ENCODE data around the gene CHMP1A. TPM values are rescaled to one million over a fixed set of nuclear protein-coding genes. Genes with fewer than 3 reads are reported as not detected.

The CHMP1A gene
- total and polyA plus RNA-seq, 2 experiments from 2014 or later: 97.2 to 111 TPM

- no peaks in the 10 kb centered on the region for H3K9me2 ChIP-seq (ENCODE audit: insufficient read depth)
- DNase-seq: no peak
- no peaks in the 10 kb centered on the region for H3K9me3 ChIP-seq (ENCODE audit: low read depth)
- in situ Hi-C loops (cut with MboI): no loop called here
- H4K20me1 ChIP-seq (ENCODE audit: insufficient read depth): no peaks in the 10 kb centered on the region
- peaks cover 3% of the 10 kb centered on the region; the same call in 1 of the 2 replicates for H3K27me3 ChIP-seq (replicated peaks; ENCODE audit: insufficient read depth)
- no peaks in the 10 kb centered on the region for H3K79me2 ChIP-seq (ENCODE audit: insufficient read depth)
- no peak overlapping the region for H3K4me3 ChIP-seq
- no peaks in the 10 kb centered on the region; the same call in 1 of the 2 replicates for H3F3A ChIP-seq (ENCODE audit: insufficient read depth)
- no peaks in the 10 kb centered on the region for H3K4me1 ChIP-seq (ENCODE audit: insufficient read depth)
- no peak overlapping the region for H3K27ac ChIP-seq
- WGBS, 2 experiments (ENCODE audit: low coverage in 1 of 2, low lambda C conversion rate in 2 of 2, missing lambda C conversion rate in 2 of 2): 51 to 56% methylated on average over 5 to 6 of the region's 6 CpGs
- H2AFZ ChIP-seq: no peak overlapping the region
- TF ChIP-seq EZH2 (IDR thresholded peaks at IDR 0.05; ENCODE audit: insufficient read depth, poor library complexity, severe bottlenecking) (no peak), EZH2phosphoT487 (IDR thresholded peaks at IDR 0.05; ENCODE audit: insufficient read depth, low read depth) (no peak)
- no peak overlapping the region for H3K9ac ChIP-seq
- H3K36me3 ChIP-seq (ENCODE audit: low read depth): no peaks in the 10 kb centered on the region
- no peak overlapping the region for H3K4me2 ChIP-seq (ENCODE audit: unreplicated experiment)
Observed at GRCh38 chr16:89617036-89617435, 40.5 kb downstream of the CHMP1A start.

- Histone ChIP-seq H3K27me3 (replicated peaks; ENCODE audit: insufficient read depth) (peaks cover 3% of the 10 kb centered on the region; the same call in 1 of the 2 replicates), H3K9me2 (ENCODE audit: insufficient read depth) (no peaks in the 10 kb centered on the region), H3K79me2 (ENCODE audit: insufficient read depth) (no peaks in the 10 kb centered on the region), H3K9me3 (ENCODE audit: low read depth) (no peaks in the 10 kb centered on the region), H3K4me1 (ENCODE audit: insufficient read depth) (no peaks in the 10 kb centered on the region), H3K27ac (no peak overlapping the region), H3K9ac (no peak overlapping the region), H4K20me1 (ENCODE audit: insufficient read depth) (no peaks in the 10 kb centered on the region), H3F3A (ENCODE audit: insufficient read depth) (no peaks in the 10 kb centered on the region; the same call in 1 of the 2 replicates), H2AFZ (no peak overlapping the region), H3K4me2 (ENCODE audit: unreplicated experiment) (no peak overlapping the region), H3K4me3 (no peak overlapping the region), H3K36me3 (ENCODE audit: low read depth) (no peaks in the 10 kb centered on the region)
- TF ChIP-seq EZH2 (IDR thresholded peaks at IDR 0.05; ENCODE audit: insufficient read depth, poor library complexity, severe bottlenecking): no peak
- no peak for TF ChIP-seq EZH2phosphoT487 (IDR thresholded peaks at IDR 0.05; ENCODE audit: insufficient read depth, low read depth)
- in situ Hi-C loops (cut with MboI): no loop called here
- DNase-seq: no peak
- WGBS, 2 experiments (ENCODE audit: low coverage in 1 of 2, low lambda C conversion rate in 2 of 2, missing lambda C conversion rate in 2 of 2): 78 to 81% methylated on average over 19 to 20 of the region's 20 CpGs
Observed at GRCh38 chr16:89616623-89617022, 40.9 kb downstream of the CHMP1A start.

- Histone ChIP-seq H3K27me3 (replicated peaks; ENCODE audit: insufficient read depth) (peaks cover 3% of the 10 kb centered on the region; the same call in 1 of the 2 replicates), H2AFZ (no peak overlapping the region), H3K9me2 (ENCODE audit: insufficient read depth) (no peaks in the 10 kb centered on the region), H3K4me2 (ENCODE audit: unreplicated experiment) (no peak overlapping the region), H3K36me3 (ENCODE audit: low read depth) (no peaks in the 10 kb centered on the region), H4K20me1 (ENCODE audit: insufficient read depth) (no peaks in the 10 kb centered on the region), H3K9ac (no peak overlapping the region), H3F3A (ENCODE audit: insufficient read depth) (no peaks in the 10 kb centered on the region; the same call in 1 of the 2 replicates), H3K4me3 (no peak overlapping the region), H3K27ac (no peak overlapping the region), H3K4me1 (ENCODE audit: insufficient read depth) (no peaks in the 10 kb centered on the region), H3K9me3 (ENCODE audit: low read depth) (no peaks in the 10 kb centered on the region), H3K79me2 (ENCODE audit: insufficient read depth) (no peaks in the 10 kb centered on the region)
- in situ Hi-C loops (cut with MboI): no loop called here
- peak; percentile 44 for DNase-seq
- 20 to 35% methylated on average over 9 to 17 of the region's 17 CpGs for WGBS, 2 experiments (ENCODE audit: low coverage in 1 of 2, low lambda C conversion rate in 2 of 2, missing lambda C conversion rate in 2 of 2)
- TF ChIP-seq EZH2phosphoT487 (IDR thresholded peaks at IDR 0.05; ENCODE audit: insufficient read depth, low read depth): no peak
- TF ChIP-seq EZH2 (IDR thresholded peaks at IDR 0.05; ENCODE audit: insufficient read depth, poor library complexity, severe bottlenecking): no peak
Observed at GRCh38 chr16:89615596-89616090, 41.9 kb downstream of the CHMP1A start.

GRCh38 chr16:89615176-89615575 is 42.3 kb downstream of the CHMP1A start:
- in situ Hi-C loops (cut with MboI): no loop called here
- Histone ChIP-seq H3K4me3 (no peak overlapping the region), H3F3A (ENCODE audit: insufficient read depth) (no peaks in the 10 kb centered on the region; the same call in 1 of the 2 replicates), H3K4me2 (ENCODE audit: unreplicated experiment) (no peak overlapping the region), H3K4me1 (ENCODE audit: insufficient read depth) (no peaks in the 10 kb centered on the region), H3K79me2 (ENCODE audit: insufficient read depth) (no peaks in the 10 kb centered on the region), H3K9me3 (ENCODE audit: low read depth) (no peaks in the 10 kb centered on the region), H3K9ac (no peak overlapping the region), H2AFZ (no peak overlapping the region), H3K27ac (no peak overlapping the region), H3K9me2 (ENCODE audit: insufficient read depth) (no peaks in the 10 kb centered on the region), H3K36me3 (ENCODE audit: low read depth) (no peaks in the 10 kb centered on the region), H4K20me1 (ENCODE audit: insufficient read depth) (no peaks in the 10 kb centered on the region), H3K27me3 (replicated peaks; ENCODE audit: insufficient read depth) (peaks cover 3% of the 10 kb centered on the region; the same call in 1 of the 2 replicates)
- no peak for TF ChIP-seq EZH2phosphoT487 (IDR thresholded peaks at IDR 0.05; ENCODE audit: insufficient read depth, low read depth)
- TF ChIP-seq EZH2 (IDR thresholded peaks at IDR 0.05; ENCODE audit: insufficient read depth, poor library complexity, severe bottlenecking): no peak
- 73 to 76% methylated on average over 12 to 13 of the region's 13 CpGs for WGBS, 2 experiments (ENCODE audit: low coverage in 1 of 2, low lambda C conversion rate in 2 of 2, missing lambda C conversion rate in 2 of 2)
- no peak for DNase-seq
